HT1080 (cell line): ENCODE results near the gene CTTNBP2. TPM values are rescaled to one million over a fixed set of nuclear protein-coding genes. Genes with fewer than 3 reads are reported as not detected.

ENCODE experiments used
- DNase-seq: peaks from one replicate; pipeline ENCODE4 v3.0.0-alpha.2; 2015; ENCODE audit warnings: low read depth
- total RNA-seq: library from RNA; depleted of rRNA; stranded (reverse); fragments of >200 nt; shearing (Covaris generic); gene quantifications from 2 replicates; pipeline ENCODE4 v1.2.3, GENCODE V29; 2014

CTTNBP2 gene
- total RNA-seq, 1 experiment from 2014 or later, result 3.2 TPM

DNA sequence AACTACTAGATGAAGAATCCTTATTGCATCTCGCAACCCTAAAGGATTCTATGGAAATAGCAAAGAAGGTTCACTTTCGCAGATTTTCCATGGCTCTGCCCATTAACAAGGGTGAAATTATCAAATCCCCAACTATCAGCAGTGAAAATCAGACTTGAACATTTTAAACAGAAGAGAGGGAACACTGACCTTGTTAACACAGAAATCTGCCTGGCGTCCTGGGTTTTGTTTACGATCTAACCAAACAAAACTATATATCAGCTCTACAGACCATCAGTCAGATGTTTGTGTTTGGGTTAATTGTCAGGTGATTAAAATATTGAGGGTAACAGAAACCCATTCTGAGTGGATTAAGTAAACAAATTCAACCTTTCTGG, 1.9 kb downstream of the CTTNBP2 start:
- no peak for DNase-seq

DNA sequence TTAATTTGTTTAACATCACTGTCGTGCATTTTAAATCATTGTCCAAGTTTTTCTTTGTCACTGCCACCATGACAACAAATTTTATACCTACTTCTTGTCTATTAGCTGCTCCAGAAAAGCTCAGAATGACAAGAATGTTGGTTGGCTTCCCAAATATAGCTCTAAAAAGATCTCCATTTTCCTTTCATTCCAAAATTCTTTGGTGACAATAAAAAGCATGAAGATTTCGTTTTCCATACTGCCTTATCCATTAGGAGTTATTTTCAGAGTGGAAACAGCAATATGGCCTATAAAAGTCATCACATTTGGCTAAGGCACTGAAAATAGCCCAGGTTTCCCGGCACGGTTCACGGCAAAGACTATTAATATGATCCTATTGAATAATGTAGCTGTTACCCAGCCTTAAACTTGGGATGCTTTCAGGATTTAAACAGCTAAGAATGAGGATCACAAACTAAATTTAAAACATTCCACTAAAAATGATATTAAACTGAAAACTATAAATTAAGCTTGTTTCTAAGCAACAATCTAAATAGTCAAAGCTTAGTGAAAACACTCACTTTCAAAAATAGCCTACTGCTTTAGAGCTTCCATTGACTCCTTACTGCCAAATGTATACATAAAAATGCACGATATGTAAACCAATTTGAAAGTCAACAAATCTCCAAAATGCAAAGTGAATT, 2.7 kb downstream of the CTTNBP2 start:
- no peak for DNase-seq

DNA sequence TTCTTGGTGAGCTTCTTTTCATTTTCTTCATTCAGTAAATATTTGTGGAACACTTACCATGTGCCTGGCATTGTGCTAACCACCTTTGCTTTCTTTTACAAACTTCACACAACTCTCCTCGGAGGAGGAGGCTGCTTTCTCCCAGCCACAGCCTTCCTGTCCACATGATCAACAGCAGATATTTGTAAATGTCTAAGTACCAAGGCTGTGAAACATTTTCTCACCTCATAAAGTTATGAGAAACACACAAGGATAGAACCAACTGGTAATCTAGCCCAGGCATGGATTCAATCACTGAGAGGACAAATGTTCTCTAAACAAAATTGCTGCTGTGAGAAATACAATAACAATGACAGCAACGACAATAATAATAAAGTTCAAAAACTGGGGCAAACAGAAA, 3.9 kb downstream of the CTTNBP2 start:
- no peak for DNase-seq

DNA sequence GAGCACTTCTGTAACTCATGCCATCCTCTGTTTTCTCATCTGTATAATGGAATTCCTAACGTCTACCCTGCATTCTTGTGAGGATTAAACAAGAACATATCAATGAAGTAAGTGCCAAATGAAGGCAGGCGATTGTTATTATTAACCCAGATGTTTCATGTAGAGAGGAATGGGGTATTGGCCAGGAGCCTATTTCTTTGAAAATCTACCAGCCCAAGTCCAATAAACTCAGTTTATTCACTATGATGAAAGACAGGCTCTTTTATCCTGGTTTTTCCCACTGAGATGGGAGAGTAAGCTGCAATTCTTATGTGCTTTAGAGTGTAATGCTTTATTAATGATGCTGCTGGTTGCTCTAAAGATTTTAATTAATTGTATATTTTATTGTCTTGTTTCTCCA, 9.6 kb downstream of the CTTNBP2 start:
- DNase-seq, result no peak

DNA sequence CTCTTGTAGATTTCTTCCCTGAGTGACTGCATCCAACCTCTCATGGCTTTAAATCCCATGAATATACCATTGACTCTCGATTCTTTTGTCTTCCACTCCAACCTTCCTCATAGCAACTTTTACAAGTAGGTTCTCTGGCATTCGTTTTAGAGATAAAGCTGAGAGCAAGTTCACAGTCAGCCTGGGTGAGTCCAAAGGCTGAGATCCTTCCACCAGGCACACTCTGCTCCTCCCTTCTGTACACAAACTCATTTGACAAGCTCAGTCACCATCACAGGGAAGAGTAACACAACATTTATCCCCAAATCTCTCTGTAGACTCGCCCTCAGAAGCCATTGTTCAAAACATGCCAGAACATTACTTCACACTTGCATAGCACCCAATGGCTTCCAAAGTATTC, 10.9 kb downstream of the CTTNBP2 start:
- DNase-seq, result no peak

DNA sequence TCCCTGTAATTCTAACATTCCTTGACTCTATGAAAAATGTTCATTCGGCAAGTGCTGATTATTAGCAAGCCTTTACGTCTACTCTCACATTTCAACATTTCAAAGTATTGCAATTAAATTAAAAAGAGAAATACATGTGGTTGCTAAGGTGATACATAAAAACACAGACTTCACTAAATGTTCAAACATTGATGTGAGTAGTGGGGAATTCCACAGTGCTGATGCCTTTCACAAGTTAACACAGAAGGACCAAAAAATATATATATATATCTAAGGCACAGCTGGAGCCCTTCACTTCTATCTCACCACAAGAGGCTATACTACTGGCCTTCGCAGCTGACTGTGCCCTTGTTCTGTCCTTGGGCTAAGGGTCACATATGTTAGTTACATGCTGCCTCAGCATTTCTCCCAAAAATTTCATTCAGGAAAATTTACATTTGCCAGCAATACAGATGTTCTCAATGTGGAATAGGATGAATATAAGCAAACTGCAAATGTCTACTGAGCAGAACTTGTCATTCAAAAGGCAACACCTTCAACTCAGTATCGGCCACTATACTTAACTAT, 13.9 kb downstream of the CTTNBP2 start:
- DNase-seq, result no peak

DNA sequence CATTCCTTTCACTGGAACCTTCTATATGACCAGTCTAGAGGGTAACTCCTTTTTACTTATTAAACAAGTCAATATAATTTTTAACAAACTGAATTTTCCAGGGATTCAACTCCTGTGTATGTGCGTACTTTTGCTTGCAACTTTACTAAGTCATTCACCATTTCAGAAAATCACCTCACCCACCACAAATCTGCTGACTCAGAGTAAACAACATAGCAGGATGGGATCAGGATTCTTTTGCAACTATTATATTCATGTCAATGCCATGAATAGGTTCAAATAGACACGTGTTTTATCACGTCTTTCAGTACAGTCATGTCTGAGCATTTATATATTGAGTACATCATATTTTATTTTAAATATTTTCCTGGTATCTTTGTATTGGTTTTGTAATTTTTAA, 14.5 kb downstream of the CTTNBP2 start:
- no peak for DNase-seq

DNA sequence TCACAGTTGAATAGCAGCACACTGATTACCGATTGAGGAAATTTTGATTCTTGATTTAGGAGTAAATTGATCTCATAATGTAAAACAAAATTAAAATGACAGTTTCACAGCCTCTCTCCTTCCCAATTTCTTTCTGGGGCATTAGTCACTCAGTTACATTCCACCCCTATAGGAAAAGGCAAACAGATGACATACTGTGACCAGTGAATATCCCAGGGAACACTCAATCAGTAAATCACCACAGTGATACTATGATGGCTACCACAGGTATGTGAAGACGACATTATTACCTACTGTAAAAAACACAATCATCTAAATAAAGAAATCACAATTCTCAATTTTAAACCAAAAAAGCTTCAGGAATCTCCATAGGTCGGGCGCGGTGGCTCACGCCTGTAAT, 15.5 kb downstream of the CTTNBP2 start:
- no peak for DNase-seq

DNA sequence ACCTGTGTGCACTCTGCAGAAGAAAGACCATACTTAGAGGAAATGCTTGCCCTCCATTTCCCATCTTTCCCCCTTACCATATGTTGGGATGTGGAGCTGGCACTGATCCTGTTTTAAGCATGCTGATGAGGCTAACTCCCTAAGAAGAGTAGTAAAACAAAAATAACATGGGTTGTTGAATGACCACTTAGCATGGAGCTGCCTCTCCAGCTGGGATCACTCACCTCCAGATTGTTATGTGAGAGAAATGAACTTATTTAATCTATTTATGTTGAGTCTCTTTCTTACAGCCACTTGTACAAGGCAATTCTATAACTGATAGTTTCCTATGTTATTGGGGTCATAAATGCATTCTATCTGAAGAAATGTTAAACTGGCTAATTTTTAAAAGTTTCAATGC, 17.0 kb downstream of the CTTNBP2 start:
- DNase-seq, result no peak

DNA sequence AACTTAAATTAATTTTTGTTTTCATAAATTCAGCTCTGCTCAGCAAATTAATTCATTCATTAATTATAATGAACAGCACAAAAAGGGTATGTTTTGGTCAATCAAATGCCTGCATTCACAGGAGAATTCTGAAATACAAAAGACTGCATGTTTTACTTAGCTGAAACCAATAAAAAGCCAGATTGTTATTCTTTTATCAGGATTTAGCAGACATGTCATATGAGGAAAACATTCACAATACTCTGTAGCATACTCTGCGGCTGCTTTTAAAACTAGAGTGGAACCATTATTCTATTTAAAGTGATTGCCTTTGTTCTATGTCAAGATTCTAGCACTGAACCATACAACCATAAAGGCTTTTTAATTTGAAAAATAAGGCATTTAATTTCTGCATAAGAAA, 19.1 kb downstream of the CTTNBP2 start:
- DNase-seq, result no peak

DNA sequence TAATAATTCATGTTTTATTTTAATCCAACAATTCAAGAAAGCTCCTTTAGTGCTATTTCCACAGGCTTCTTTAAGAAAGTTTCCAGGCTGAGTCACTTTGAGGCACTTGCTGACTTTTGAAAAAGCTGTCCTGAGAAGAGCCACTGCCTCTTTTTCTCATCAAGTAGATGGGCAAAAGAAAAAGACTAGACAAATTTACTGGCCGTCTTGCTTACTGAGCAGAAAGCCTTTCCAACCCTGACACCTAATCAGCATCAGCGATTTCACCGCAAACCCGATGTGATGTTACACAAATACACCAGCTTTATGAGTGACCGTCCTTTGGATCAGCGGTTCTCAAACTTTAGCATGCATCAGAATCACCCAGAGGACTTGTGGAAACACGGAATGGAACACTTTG, 24.3 kb downstream of the CTTNBP2 start:
- DNase-seq, result no peak

DNA sequence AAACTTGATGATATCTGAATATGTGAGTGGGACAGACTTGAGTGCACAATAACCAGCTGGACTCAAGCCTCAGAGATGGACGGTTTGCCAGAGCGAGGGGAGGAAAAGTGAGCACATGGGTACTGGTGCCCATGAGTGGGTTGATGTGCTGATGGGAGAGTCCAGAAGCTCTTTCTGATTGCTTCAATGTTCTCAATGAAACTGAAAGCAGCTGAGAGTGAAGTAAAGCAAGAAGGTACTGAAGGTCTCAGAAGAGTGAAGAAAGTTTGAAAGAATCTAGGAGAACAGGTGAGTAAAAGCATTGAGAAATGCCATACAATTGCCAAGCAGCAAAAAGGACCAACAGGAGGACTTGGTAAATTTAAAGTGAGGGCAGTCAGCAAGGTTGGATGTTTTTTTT, 28.6 kb downstream of the CTTNBP2 start:
- no peak for DNase-seq

DNA sequence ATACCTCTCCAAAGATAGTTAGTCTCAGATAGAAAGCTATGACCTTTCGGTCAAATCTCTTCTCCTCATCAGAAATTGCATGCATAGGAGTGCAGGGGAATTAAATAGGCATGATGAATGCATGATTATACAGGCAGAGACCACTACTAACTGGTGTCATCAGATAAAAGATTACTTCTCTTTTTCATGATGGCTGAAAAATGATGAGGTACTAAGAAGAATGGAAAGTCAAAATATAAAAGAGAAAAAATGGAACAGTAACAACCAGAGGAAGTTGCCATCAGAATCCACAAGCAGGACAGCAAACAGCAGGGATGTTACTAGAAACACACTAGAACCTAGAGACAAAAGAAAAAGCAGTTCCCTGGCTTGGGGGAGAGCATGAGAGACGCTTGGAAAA, 31.6 kb downstream of the CTTNBP2 start:
- DNase-seq, result no peak

DNA sequence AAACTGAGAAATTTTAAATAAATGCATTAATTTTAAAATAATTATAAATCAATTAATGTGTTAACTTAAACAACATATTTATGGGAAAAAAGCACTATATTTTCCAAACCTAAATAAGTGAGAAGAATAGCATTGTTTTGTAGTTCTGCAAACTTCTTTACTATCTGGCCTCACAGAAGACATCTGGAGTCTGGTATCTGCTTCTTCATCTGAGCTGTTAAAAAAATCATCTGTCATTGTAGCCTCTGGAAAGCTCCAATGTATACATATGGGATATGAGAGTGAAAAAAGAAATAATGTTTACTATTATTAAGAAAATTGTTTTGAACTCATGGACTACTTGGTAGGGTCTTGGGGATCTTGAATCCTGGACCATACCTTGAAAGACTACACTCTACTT, 32.2 kb downstream of the CTTNBP2 start:
- no peak for DNase-seq

DNA sequence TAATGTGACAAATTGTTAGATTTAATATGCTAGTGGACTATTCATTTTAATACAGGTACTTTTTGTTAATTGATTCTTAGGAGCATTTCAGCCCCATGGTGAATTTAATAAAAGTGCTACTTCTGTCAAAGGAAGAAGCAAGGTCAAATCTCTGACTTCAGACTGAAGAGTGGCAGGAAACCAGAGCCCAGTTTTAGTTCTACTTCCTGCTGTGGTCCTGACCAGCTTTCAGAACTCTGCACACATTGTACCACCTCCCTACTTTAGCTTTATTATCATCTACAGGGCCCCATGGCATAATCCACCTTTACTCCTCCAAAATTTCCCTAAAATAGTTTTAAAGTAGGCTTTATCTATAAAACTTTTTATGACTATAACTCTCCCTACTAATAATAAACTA, 33.7 kb downstream of the CTTNBP2 start:
- no peak for DNase-seq

DNA sequence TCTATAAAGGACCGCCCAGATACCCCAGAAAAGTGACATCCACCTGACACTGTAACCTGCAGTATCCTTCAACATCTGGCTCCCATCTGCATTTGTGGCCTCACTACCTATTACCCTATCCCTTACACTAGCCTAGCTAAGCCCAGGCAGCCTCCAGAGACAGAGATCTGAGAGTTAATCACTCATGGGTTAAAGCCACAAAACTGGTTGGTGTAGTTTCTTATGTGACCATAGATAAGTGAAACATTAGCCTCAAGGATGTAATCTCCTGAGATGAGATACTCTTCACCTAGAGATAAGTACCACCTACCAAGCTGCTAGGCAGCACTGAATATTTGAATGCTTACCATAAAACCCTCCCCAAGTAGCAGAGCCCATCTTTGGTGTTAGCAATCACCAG, 35.4 kb downstream of the CTTNBP2 start:
- DNase-seq, result no peak

DNA sequence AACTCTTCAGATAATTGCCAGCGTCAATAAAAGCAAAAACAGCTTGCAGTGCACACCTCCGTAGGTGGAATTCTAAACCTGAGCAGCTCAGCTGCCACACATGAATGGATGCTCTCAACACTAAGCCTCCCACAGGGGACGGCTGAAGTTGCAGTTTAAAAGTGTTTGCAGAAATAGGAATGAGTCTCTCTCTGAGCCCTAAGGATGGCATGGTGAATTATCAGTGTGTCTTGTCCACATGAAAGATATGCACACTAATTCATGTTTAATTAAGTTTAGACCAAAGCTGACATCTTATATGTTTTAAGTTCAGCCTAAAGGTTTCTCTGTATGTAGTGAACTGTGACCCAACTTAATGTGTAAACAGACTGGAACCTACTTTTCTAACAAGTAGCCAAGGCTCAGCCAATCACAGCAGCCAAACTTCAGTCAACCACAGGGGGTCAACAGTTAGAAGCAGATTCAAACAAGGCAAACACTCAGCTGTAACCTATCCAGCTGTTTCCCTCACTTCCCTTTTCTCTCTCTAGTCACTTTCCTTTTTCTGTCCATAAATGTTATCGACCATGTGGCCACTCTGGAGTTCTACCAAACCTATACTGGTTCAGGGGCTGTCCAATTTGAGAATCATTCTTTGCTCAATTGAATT, 38.1 kb downstream of the CTTNBP2 start:
- no peak for DNase-seq

DNA sequence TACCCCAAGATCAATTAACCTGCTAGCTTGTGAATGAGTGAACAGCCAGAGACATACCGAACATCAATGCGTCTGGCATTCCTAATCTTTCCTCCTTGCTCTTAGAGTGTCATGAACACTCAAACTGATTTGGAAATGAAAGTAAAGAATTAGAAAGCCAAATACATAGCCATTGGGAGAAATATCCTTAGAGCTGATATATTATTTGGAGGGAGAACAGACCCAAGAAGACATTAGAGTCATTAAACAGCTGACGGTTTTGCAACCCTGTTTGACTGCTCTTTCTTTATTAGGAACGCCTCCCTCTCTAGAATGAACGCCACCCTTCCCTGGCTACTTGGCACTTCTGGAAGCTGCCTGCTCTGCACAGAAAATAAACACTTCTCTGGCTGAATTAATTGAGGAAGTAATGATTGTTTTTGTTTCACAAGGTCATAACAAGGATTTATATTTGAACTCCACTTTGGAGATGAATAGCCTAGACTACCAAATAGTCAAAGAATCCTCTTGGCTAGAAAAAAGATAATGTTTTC, 42.8 kb downstream of the CTTNBP2 start:
- no peak for DNase-seq

DNA sequence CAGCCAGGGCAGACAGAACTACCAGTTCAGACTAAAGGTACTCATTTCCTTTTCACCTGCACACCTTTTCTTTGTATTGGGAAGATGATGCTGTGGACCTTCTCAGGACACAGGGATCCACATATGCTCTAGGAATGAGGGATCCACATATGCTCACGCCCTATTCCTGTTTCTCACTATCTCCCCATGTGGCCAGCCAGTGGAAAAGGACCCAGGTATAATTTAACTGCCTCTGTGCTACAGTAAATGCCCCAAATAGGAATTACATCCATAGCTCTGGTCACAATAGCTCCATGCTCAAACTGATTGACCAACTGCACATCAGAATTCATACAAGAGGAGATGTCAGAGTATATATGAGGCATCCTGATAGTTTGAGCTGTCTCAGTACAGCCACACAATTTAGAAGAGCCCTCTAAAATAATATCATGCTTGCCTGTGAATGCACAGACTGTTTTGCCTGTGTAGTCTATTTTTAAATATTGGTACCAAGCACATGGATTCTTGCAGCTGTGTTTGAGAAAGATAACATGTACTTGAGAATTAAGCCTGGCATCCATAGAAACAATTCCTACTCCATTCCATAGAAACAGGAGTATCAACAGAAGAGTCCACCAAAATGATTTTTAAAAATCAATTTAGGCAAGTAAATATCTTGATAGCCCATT, 43.7 kb downstream of the CTTNBP2 start:
- DNase-seq, result no peak

DNA sequence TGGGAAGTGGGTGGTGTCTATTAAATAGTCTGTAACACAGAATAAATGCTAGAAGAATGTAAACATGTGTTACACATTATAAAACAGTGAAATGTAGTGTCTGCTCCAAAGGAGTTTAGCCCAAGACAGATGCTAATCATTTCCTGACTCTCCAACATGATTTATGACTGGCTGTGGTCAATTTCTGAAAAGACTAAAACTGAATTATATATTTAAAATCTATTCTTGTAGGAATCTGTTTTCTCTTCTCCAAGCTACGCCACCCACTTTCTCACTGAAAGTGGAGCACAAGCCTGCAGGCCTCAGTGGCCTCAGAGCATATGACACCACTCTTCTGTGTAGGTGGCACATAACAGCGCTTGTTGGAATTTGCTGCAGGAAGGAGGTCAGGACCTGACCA, 44.4 kb downstream of the CTTNBP2 start:
- DNase-seq, result no peak

DNA sequence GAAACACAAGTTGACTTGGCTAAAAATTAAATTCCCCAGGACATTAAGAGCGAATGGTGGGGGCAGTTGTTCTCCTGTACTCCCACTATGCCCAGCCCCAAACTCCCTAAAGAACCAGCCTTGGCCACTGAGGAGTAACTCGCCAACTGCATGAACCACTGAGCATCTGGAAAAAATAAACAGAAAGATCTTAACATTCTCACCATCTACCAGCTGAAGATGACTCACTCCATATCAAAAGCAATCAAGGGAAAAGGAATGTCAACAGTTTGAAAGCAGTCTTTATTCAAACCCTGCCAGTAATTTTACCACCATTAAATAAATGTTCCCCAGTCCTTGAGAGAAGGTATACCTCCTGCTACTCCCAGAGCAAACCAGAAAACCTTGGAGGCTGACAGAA, 45.4 kb downstream of the CTTNBP2 start:
- DNase-seq, result peak; percentile 91

DNA sequence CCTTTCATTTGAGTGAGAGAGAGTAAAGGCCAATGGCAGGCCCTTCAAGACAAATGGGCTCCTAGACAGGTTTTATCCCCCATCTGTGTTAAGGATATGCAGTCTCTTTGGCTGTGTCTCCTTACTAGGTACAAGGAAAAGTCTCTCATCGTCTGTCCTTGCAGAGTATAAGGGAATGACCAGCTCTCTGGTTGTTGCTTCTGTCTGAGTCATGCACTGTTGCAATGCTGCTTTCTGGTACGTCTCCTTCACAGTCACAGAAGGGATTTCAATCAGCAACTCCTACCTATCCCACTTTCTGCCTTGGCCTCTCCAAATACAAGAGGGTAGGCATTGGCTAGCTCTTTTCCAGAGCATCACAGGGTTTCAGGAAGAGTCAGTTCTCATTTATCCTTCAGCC, 48.1 kb downstream of the CTTNBP2 start:
- peak; percentile 63 for DNase-seq
